ENCODE measurements around the gene MPZL2.
A peak's percentile ranks its signal among the peaks of the same experiment; 100 is the strongest.

MPZL2 gene

DNA sequence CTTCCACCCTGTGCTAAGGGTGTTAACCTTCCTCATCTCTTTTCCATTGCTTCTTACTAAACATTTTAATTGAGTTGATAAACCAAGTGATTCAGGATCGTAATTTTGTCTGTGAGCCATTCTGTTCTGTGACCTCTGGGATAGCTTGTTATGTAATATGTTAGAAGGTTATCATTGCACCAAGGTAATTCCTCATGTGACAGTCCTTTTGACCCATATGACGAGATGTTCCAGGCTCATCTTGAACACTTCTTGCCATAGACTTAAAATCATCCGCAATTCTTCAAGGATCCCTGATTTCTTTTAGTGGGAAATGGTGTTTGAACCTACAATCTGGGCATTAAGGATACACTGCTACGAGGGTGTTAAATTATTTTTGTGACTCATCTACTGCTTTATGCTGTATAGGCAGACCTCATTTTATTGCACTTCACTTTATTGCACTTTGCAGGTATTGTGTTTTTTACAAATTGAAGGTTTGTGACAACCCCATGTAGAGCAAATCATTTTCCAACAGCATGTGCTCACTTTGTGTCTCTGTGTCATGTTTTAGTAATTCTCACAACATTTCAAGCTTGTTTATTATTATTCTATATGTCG lies 19.0 kb upstream of the MPZL2 start:
- DNase-seq, result no peak

DNA sequence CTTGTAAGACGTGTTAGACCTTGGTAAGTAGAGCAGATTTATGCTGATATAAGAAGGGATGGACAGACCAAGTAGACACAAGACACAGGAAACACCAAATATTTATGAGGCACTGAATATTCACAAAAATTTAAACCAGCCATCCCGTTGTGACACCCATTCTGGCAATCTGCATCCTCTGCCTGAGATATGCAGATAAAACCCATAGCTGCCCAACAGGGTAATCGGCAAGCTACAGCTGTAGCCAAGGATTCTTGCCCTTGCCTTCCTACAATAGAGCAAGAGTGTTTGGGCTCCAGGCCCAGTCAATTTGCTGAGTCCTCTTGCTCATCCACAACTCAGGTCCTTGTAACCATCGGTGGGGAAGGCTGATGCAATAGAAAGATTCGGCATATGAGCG lies 18.5 kb upstream of the MPZL2 start:
- DNase-seq, result no peak

DNA sequence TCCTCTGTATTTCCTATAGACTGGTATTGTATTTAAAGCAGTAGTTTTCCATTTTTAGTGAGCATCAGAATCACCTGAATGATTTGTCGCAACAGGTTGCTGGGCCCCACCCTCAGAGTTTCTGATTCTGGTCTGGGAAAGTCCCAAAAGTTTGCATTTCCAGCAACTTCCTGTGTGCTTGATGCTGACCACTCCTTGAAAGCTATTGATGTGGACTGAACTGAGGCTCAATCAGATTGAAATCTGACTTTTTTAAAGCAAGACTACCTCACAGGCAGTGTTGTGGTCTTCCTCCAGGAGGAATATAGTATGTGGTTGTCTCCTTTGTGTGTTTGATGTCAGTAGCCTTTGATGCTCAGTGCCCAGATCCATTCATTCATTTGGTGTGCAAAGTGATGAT lies 17.2 kb upstream of the MPZL2 start:
- no peak for DNase-seq

DNA sequence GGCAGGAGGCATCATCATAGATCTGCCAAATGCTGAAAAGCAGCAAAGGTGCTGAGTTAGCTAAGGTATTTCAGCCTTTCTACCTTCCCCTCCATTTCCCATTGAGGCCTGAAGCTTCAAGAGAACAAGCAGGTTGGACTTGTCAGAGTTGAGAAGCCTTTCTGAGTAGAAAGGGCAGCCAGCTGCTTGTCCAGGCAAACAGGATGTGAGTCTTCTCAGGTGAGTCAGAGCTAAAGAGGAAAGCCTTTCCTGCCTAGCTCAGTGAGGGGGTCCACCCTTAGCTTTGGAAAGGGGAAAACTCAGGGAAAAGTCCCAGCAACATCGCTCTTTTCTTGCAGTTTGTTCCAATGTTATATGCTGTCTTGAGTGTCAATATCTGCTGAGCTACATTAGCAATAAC lies 13.2 kb upstream of the MPZL2 start:
- DNase-seq, result no peak

DNA sequence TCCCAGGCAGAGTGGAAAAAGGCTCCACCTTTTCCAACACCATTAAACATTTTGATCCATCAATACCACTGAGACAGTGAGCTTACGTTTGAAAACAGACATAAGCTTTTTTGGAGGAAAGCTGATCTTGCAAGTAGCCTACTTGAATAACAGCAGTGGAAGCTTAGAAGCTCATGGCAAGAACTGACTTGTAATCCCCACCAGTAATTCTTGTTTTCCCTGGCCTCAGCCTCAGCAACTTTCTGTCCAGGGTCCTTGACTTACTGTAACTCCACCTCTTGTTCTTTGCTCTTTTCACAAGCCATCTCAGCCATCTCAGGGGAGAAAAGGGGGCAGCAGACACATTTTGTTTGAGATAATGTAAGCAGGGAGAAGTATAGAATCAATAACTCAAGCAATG lies 12.3 kb upstream of the MPZL2 start:
- DNase-seq, result no peak

DNA sequence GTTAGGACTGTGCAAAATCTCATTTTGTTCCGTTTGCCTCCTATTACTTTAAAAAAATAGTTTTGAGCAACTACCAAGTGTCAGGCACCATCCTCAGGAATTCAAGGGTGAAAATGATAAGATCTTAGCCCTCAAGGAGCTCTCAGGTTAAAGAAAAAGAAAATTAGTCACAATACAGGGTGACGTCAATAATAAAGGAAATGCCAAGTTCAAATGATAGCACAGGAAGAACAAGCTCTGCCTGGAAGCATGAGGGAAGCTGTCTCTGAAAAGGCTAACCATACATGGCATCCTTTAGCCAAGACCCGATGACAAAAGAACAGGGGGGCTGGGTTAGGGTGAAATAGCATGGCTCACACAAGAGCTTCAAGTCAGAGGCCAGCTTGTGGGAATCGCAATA lies 11.1 kb upstream of the MPZL2 start:
- DNase-seq, result no peak

DNA sequence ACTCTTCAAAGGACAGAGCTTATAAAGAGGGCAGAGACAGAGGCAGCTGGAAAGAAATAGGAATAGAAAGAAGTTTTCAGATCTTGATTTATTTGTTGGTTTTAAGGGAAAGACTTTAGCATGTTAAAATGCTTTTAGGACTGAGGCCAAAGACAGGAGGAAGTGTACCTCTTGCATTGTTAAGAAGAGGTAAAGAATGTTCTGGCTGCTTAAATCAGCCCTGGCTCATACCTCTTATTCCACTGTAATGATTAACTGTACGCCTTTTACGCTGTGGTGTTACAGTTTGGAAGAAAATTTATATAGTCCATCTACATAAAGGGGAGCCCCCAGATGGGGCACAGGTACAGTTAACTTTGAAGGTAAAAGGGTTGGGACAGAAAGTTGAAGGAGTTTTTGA lies 10.1 kb upstream of the MPZL2 start:
- no peak for DNase-seq

DNA sequence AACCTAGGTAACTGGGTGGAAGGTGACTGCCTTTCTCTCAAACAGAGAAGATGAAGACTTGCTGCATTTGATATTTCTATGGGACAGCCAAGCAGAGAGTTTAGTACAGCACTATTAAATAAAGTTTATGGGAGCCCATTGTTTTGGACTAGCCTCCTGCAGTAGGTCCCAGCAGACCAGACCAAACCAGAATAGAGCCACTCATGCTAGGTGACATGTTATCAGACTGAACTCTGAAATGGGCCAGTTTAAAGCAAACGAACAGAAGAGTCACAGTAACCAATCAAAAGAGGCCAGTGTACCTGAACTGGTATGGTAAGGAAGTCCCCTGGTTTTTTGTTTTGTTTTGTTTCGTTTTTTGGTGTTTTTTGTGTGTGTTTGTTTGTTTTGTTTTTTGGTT lies 7.9 kb upstream of the MPZL2 start:
- no peak for DNase-seq

DNA sequence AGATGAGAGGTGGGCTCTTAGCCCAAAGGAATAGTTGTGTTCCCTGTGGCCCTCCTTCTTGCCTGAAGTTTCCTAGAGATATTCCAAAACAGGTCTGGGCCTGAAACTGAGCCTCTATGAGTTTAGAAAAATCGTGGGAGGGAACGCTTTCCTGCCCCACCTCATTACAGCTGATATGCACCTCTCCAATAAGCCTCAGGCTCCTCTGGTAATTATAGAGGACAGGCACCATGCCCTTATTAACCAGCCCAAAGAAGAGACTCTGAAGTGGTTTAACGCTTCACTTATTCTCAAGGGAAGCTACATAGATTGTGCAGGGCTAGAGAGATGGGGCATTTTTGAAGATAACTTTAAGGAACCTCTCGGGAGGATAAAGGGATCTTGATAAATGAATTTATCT lies 3.4 kb upstream of the MPZL2 start:
- no peak for DNase-seq

DNA sequence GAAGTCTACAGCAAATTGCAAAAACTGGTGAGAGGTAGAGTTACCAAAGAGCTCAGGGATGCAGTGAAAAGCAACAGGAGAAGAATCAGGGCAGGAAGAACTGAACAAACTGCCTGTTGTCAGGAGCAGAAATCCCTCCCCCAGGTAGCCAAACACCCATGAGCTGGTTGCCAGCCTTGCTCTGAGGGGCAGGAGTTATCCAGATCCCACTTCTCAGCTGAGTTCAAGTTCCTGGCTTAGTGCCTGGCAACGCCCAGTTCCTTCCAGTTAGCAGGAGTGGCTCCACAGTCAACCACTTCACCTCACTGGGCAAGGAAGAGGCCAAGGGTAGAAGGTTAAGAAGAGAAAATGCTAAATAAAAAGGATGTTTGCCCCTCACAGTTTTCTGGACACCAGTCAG lies 1.9 kb upstream of the MPZL2 start:
- DNase-seq, result no peak

DNA sequence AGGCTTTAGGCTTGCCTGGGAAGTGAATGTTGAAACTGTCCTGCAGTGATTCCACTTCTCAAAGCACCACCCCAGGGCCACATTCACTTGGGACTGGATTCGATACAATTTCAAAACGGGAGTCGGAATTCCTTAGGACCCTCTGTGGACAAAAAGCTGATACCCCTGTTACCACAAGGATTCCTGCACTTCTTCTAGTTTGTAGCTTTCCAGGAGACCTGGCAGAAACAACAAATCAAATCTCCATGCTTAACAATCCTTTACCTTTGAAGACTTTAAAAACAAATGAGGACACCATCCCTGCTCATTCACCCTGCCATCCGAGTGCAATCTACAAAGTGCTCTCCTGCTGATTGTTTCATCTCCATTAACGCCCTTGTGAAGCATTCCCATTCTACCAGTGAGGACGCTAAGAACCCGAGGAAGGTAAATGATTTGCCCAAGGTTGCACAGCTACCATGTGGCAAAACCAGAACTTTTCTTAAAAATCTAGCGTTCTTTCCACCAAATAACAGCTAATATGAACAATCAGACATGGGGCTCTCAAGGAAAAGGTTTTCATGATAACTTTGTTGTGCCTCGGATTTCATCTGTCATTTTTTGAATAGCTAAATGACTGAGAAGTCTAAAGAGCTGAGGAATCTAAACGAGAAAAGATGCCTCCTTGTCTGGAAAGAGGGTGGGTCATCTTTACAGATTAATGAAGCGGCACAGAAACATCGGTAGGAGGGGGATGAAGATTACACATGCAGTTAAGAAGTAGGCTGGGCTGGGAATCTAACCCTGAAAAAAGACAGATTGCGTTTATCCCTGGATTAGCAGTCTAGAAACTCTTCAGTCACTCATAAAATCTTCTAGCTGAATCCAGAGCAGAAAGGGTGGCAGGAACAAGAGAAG lies 720 bp upstream of the MPZL2 start:
- DNase-seq, result no peak

DNA sequence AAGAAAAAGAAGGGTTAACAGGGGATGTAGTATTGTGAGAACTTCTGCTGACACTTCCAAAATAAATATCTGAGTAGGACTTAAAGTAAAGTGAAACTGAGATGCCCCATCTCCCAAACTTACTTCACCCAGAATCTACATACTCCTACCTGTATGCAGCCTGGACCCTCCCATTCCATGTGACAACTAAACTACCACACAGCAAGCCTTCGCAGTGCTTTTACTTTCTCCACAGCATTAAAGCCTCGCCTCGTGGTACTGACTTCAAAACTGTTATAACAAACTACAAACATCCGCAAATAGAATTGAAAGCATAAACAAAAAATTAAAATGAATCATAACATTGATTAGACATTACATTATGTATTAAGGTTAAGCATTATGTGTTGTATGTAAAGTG lies 985 bp downstream of the MPZL2 start:
- DNase-seq, result no peak

DNA sequence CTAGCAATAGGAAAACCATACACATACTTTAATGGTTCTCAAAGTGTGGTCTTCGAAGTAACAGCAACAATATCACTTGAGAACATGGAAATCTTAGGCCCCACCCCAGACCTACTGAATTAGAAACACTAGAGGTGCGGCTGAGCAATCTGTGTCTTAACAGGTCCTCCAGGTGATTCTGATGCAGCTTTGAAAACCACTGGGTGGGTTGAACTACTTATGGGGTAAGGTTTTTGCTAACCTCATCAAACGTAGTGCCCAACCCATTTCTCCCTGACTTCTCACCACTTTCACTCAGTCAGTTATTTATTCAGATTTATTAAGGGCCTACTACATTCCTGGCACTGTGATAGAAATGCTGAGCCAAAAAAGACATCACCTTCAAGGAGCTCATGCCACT lies 3.7 kb downstream of the MPZL2 start:
- no peak for DNase-seq

DNA sequence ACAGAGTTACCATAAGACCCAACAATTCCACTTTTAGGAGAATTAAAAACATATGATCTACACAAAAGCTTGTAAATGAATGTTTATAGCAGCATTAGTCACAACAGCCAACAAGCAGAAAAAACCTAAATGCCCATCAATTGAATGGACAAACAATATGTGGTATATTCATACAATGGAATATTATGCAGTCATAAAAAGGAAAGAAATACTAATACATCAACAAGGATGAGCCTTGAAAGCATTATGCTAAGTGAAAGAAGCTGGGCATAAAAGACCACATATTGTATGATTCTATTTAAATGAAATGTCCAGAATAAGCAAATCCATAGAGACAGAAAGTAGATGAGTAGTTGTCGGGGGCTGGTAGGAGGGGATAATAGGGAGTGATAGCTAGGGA lies 5.0 kb downstream of the MPZL2 start:
- no peak for DNase-seq

DNA sequence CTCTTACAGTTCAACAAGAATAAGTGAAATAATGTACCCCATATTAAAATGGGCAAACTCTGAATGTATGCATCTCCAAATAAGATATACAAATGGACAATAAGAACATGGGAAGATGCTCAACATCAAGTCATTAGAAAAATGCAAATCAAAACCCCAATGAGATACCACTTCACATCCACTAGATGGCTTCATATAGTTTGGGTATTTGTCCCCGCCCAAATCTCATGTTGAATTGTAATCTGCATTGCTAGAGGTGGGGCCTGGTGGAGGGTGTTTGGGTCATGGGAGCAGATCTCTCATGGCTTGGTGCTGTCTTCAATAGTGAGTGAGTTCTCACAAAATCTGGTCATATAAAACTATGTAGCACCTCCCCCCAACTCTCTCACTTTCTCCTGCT lies 5.7 kb downstream of the MPZL2 start:
- DNase-seq, result no peak

DNA sequence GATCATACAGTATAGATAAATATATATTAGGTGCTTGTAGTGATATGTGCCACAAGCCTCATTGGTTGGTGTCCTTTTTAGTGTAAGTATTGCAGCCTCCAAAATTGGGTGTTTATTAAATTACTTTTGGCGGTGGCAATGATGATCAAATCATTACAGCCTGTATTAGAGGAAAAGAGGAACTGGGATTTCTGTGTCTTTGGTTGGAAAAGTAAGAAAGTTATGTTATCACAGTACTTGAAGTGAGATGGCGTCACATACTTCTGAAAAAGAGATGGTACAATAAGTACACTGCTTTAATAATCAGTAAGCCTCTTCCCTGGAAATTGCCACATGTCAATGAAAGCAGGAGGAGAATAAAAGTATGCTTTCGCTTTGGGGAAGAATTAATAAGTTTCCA lies 11.4 kb downstream of the MPZL2 start:
- DNase-seq, result no peak

DNA sequence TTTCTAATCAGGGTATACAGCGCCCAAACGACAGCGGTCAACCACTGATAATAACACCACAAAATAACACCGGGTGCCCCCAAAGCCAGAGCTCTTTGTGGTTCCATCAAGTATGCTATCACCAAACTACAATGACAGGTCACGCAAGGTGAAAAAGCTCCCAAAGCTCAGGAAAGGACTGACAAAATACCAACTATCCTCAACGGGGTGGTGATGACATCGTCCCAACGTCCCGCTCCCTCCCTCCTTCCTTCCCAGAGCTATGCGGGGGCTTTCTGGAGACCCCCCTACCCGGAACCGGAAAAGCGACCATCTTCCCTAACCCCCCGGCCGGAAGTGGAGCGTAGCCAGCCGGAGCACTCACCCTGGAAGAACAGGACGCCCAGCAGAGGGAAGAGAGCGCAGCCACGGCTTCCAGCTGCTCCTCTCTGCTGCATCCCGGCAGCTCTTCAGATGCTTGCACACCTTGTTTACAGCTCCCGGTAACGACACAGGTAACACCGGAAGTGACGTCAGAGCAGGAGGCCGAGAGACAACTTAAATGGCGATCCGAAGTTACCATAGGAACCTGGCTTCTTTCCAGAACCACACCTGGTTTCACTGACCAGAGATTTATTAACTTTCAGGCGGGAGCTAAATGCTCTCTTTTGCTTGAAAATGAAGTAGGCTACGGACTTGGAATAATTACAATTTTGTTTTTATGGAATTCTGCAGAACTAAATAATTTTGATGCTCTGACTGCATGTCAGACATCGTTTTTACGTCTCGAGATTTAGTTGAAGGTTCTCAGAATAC lies 12.0 kb downstream of the MPZL2 start, which contains the start of gene MPZL3:
MPZL3 (minus strand) TSS at position 508 of the 795 bp plus-strand sequence; CDS start at position 437, 71 bp downstream.
- peak; percentile 94 for DNase-seq

DNA sequence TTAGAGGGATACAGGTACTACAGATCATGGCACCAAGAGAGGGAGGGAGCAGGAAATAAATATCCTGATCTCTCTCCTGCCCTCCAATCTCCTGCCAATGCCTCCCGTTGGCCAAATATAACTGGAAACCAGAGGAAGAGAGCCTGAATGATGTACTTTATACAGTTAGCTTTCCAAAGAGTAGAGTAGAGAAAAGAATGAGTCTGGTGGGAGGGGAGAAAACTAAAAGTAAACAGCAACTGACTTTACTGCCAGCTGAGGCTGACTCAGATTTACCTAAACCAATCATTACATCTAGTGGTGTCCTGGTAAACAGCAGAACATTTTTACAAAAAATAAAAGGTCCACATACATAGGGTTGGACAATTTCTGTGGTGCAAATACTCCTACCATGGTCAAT lies 17.1 kb downstream of the MPZL2 start:
- no peak for DNase-seq

DNA sequence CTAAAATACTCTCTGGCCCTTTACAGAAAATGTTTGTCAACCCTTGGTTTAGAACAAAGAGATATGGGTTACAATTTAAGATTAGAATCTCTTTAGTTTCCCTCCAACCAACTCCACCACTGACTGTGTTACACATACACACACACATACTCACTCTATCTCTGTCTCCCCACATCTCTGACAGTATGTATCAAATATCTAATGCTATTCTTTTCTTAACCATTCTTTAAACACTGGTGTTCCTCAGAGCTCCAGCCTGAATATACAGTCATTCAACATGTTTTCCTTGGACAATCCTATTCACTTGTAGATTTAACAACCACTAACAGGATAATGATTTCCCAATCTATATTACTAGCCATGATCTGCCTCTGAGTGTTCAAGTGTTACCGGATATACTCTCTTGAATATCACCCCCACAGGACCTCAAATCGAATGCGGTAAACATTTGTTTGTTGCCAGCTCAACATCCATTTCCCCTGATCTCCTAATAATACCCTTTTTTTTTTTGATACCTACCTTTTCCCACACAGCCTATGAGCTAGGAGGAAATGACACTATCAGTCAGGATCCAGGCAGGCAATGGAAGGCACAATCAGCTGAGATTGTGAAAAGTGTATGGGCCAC lies 18.0 kb downstream of the MPZL2 start:
- no peak for DNase-seq

DNA sequence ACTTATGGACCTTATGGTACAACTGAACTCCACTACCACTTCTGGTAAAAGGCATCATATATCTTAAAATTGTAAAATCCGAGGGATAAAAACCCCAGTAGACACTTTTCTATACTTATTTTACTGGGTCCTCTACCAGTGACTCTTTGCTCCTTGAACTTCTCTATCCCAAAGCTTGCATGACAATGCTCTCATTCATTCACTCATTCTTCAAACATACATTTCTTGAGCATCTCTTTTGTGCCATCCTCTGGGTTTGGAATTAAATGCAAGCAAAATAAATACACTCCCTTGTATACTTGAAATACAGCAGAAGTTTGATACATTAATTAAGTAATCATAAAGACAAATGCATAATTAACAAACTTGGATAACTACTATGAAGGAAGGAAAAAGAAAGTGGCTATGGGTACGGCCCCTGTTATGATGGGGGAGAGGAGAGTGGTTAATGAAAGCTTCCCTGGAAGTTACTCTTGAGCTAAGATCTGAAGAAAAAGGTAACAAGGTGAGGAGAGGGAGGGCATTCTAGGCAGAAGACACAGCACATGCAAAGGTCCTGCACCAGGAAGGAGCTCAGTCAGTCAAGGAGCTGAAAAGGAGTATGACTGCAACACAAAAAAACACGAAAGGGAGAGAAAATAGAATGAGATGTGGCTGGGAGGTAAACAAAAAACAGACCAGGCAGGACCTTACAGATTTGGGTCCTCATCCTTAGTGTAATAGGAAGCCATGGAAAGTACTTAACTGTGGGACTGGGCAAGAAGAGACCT lies 19.9 kb downstream of the MPZL2 start:
- DNase-seq, result no peak

DNA sequence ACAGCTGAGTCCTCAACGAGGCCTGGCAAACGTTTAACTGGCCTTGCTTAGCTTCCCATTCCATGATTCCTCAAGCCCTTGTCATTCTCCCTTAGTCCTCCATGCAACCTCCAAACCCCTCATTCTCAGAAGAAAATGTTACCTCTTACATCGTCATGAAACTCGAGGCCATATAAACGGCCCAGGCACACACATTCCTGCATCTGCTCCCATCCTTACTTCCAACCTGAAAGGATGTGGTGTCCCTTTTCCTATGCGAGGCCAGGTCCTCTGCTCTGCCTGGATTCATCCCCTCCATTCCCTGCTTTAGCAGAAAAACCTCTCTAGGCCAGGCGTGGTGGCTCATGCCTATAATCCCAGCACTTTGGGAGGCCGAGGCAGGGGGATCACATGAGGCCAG lies 20.9 kb downstream of the MPZL2 start:
- DNase-seq, result no peak

DNA sequence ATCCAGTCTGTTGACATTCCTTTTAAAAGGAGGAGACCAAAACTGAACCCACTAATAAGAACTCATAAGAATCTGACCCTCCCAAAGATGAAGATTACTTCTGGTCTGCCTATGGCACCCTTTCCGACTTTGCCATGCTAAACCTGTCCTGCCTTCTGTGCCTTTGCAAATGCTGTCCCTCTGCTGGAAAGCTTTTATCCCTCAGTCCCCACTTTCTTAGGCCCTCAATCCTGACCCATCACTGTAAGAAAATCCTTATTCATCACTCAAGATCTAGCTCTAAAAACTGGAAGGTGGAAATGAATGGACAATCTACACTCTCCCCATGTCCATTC lies 22.4 kb downstream of the MPZL2 start:
- DNase-seq, result no peak
